Keratinocyte (primary cell): ENCODE measurements around the gene NME8. TPM values are rescaled to one million over a fixed set of nuclear protein-coding genes. Genes with fewer than 3 reads are reported as not detected.

Experiments
- DNase-seq: peaks from one replicate; pipeline ENCODE4 v3.0.0-alpha.2; 2011; ENCODE audit warnings: low read depth, missing footprints, low spot score
- FAIRE-seq: peaks from 2 replicates; lab custom pipeline; 2011; peaks lifted over from hg19 to GRCh38; lab: Jason Lieb, UNC
- H2AFZ ChIP-seq: 2 replicates; pipeline ENCODE4 v1.6.0; 2012; ENCODE audit warnings: low read length, control low read depth, inconsistent platforms; ENCODE audit not compliant: control insufficient read depth
- H3K27ac ChIP-seq: 2 replicates; pipeline ENCODE4 v1.5.1; 2011; ENCODE audit warnings: low read length; ENCODE audit not compliant: control insufficient read depth, insufficient read depth
- H3K27me3 ChIP-seq: 3 replicates; pipeline ENCODE4 v1.6.0; 2011; ENCODE audit warnings: low read length; ENCODE audit not compliant: control insufficient read depth, insufficient read depth; ENCODE audit errors: extremely low read depth
- H3K36me3 ChIP-seq, 2 experiments: 2 replicates in 1 of 2; 3 replicates in 1 of 2; pipeline ENCODE4 v1.5.1; 2011; ENCODE audit warnings: low read length in 2 of 2, mild to moderate bottlenecking in 1 of 2; ENCODE audit not compliant: control insufficient read depth in 2 of 2, insufficient read depth in 2 of 2; ENCODE audit errors: extremely low read depth in 1 of 2
- H3K4me1 ChIP-seq: 3 replicates; pipeline ENCODE4 v1.5.1; 2011; ENCODE audit warnings: low read length; ENCODE audit not compliant: control insufficient read depth, insufficient read depth; ENCODE audit errors: extremely low read depth
- H3K4me2 ChIP-seq: 3 replicates; pipeline ENCODE4 v1.6.0; 2011; ENCODE audit warnings: low read depth, low read length; ENCODE audit not compliant: control insufficient read depth, insufficient read depth; ENCODE audit errors: extremely low read depth
- H3K4me3 ChIP-seq, 3 experiments: fragments of 200-600 bp in 1 of 3; sonication (generic) in 1 of 3; 2 replicates in 2 of 3; 3 replicates in 1 of 3; pipeline ENCODE4 v1.5.1; 2011 to 2016; ENCODE audit warnings: low read length in 3 of 3, mild to moderate bottlenecking in 3 of 3, control low read depth in 2 of 3, inconsistent platforms in 1 of 3, low read depth in 1 of 3, mixed read lengths in 1 of 3, mixed run types in 1 of 3, moderate library complexity in 1 of 3; ENCODE audit not compliant: control insufficient read depth in 2 of 3, insufficient read depth in 2 of 3; ENCODE audit errors: extremely low read depth in 1 of 3
- H3K79me2 ChIP-seq: 2 replicates; pipeline ENCODE4 v1.6.0; 2012; ENCODE audit warnings: low read length; ENCODE audit not compliant: control insufficient read depth, insufficient read depth
- H3K9ac ChIP-seq: 3 replicates; pipeline ENCODE4 v1.6.0; 2011; ENCODE audit warnings: low read length; ENCODE audit not compliant: control insufficient read depth, insufficient read depth; ENCODE audit errors: extremely low read depth
- H3K9me1 ChIP-seq: 3 replicates; pipeline ENCODE4 v1.6.0; 2011; ENCODE audit warnings: low read length; ENCODE audit not compliant: control insufficient read depth, insufficient read depth; ENCODE audit errors: extremely low read depth
- H3K9me3 ChIP-seq: 2 replicates; pipeline ENCODE4 v1.5.1; 2012; ENCODE audit warnings: low read depth, low read length; ENCODE audit not compliant: control insufficient read depth
- H4K20me1 ChIP-seq: 3 replicates; pipeline ENCODE4 v1.6.0; 2011; ENCODE audit warnings: low read length; ENCODE audit not compliant: control insufficient read depth, insufficient read depth; ENCODE audit errors: extremely low read depth
- CTCF ChIP-seq, 3 experiments: IDR thresholded peaks in 1 of 3; conservative IDR thresholded peaks in 1 of 3; optimal IDR thresholded peaks in 1 of 3; 2 replicates in 2 of 3; 3 replicates in 1 of 3; pipeline versions ENCODE3 to v1.5.1; 2011; ENCODE audit warnings: low read length in 3 of 3, mild to moderate bottlenecking in 3 of 3, moderate library complexity in 2 of 3, control low read depth in 1 of 3, inconsistent platforms in 1 of 3; ENCODE audit not compliant: insufficient read depth in 2 of 3; ENCODE audit errors: extremely low read depth in 1 of 3
- EZH2 ChIP-seq: IDR thresholded peaks from one replicate; pipeline ENCODE4 v1.6.1; 2012; ENCODE audit warnings: inconsistent platforms, mild to moderate bottlenecking, low read length, moderate library complexity
- dilution Hi-C: fragments of 300-500 bp; cut with MboI; formaldehyde crosslinking; loops from one replicate; pipeline ENCODE4 v1.7.0; 2020; ENCODE audit warnings: low sequenced_read_pairs; ENCODE audit not compliant: extremely low pct_ligation_motif_present
- polyA plus RNA-seq, 5 experiments: library from polyadenylated mRNA; depleted of rRNA in 3 of 5; stranded (reverse) in 3 of 5; stranded (forward) in 1 of 5; unstranded in 1 of 5; fragments of >200 nt; gene quantifications; 1 replicate in 1 of 5; 2 replicates in 3 of 5; 3 replicates in 1 of 5; pipeline versions ENCODE4 v1.2.1 to v1.2.3, GENCODE V29; 2011 to 2012; ENCODE audit warnings: missing spikeins in 2 of 5, low read depth in 1 of 5, low replicate concordance in 1 of 5

Gene NME8
- polyA plus RNA-seq, 1 donor (not counting 4 experiments of a cell fraction or from before 2014, with no cell fraction given), result not detected

- dilution Hi-C loops, result no loop called here
- Histone ChIP-seq H4K20me1 (no peaks in the 10 kb centered on the region), H3K9me3 (no peaks in the 10 kb centered on the region), H3K9me1 (no peaks in the 10 kb centered on the region), H3K4me1 (no peaks in the 10 kb centered on the region), H3K79me2 (no peaks in the 10 kb centered on the region), H3K27ac (no peak overlapping the region), H3K27me3 (no peaks in the 10 kb centered on the region), H3K4me2 (no peak overlapping the region), H3K36me3 (no peaks in the 10 kb centered on the region), H3K4me3 (no peak overlapping the region), H2AFZ (no peak overlapping the region), H3K9ac (no peak overlapping the region)
- no peak for FAIRE-seq
- TF ChIP-seq CTCF (optimal IDR thresholded peaks at IDR 0.05 in 1 of 3, IDR thresholded peaks at IDR 0.05 in 1 of 3, conservative IDR thresholded peaks at IDR 0.05 in 1 of 3; ENCODE audit: extremely low read depth in 1 of 3, insufficient read depth in 2 of 3, low read length in 3 of 3) (no peak), EZH2 (no peak)
- DNase-seq, result no peak
Observed at GRCh38 chr7:37947941-37948210, 99.5 kb downstream of the NME8 start.

Other genes with a start within 250 kb of the NME8 start
- not detected in 3 replicates for gene GPR141, start 164.8 kb upstream of the NME8 start, polyA plus RNA-seq
- not detected in 3 replicates for gene SFRP4, start 68.2 kb downstream of the NME8 start, polyA plus RNA-seq
- gene EPDR1, start 72.0 kb downstream of the NME8 start, polyA plus RNA-seq, result 0.02 to 0.04 TPM in 2 of 3 replicates, not detected in the other